Ectodermal cell (in vitro differentiated cells): Measurements from ENCODE around the gene IMPG2.

Source experiments
- H3K27ac ChIP-seq: 2 replicates; pipeline ENCODE4 v1.7.0; 2013; ENCODE audit warnings: mild to moderate bottlenecking, low read depth, low read length; ENCODE audit not compliant: insufficient read depth, poor library complexity, severe bottlenecking
- H3K27me3 ChIP-seq: 2 replicates; pipeline ENCODE4 v1.7.0; 2013; ENCODE audit warnings: mild to moderate bottlenecking, low read length; ENCODE audit not compliant: insufficient read depth, control insufficient read depth, poor library complexity, severe bottlenecking
- H3K36me3 ChIP-seq: one replicate; pipeline ENCODE4 v1.7.0; 2013; ENCODE audit warnings: low read length; ENCODE audit not compliant: control insufficient read depth, insufficient read depth
- H3K4me1 ChIP-seq: one replicate; pipeline ENCODE4 v1.7.0; 2013; ENCODE audit warnings: low read length; ENCODE audit not compliant: control insufficient read depth, insufficient read depth
- H3K4me3 ChIP-seq: 2 replicates; pipeline ENCODE4 v1.7.0; 2013; ENCODE audit warnings: low read depth, low read length, control low read depth; ENCODE audit not compliant: insufficient read depth
- H3K9me3 ChIP-seq: 2 replicates; pipeline ENCODE4 v1.7.0; 2013; ENCODE audit warnings: mild to moderate bottlenecking, low read length, moderate library complexity; ENCODE audit not compliant: control insufficient read depth
- WGBS, 2 experiments: methylation state at CpG; one replicate each; pipeline ENCODE4 v1.1.7; 2013; ENCODE audit warnings: missing lambda C conversion rate in 2 of 2; 5-methylcytosine and 5-hydroxymethylcytosine counted together

Gene IMPG2

GRCh38 chr3:101262393-101263240 lies 57.8 kb downstream of the IMPG2 start:
- Histone ChIP-seq H3K27me3 (no peaks in the 10 kb centered on the region), H3K9me3 (no peaks in the 10 kb centered on the region), H3K36me3 (no peaks in the 10 kb centered on the region), H3K27ac (no peak overlapping the region), H3K4me3 (no peak overlapping the region), H3K4me1 (no peaks in the 10 kb centered on the region)

DNA sequence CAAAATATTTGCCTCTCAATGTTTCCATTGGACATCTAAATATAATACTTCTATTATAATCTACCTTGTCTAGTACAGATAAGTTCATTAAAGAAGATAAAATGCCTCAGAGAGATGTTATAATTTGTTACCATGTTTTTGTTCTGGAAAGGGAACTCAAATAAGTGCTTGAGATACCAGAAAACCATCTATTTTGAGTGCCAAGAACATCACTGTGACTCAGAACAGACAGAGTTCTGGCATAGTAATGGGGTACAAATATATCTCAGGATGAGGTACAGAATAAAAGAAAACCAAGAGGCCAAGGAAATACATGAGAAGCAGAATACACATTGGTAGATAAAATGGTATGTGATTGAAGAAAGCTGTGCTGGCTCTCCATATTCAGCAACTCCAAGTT lies 58.9 kb downstream of the IMPG2 start:
- H3K4me3 ChIP-seq: no peak overlapping the region
- no peak overlapping the region for H3K27ac ChIP-seq
- H3K4me1 ChIP-seq: no peaks in the 10 kb centered on the region
- H3K36me3 ChIP-seq: no peaks in the 10 kb centered on the region
- no peaks in the 10 kb centered on the region for H3K27me3 ChIP-seq
- H3K9me3 ChIP-seq: no peaks in the 10 kb centered on the region

GRCh38 chr3:101259485-101260341 lies 60.7 kb downstream of the IMPG2 start:
- H3K27me3 ChIP-seq: no peaks in the 10 kb centered on the region
- no peak overlapping the region for H3K4me3 ChIP-seq
- WGBS, 2 experiments: 86 to 87% methylated on average over 3 to 4 of the region's 4 CpGs
- H3K27ac ChIP-seq: no peak overlapping the region
- no peaks in the 10 kb centered on the region for H3K9me3 ChIP-seq
- H3K36me3 ChIP-seq: no peaks in the 10 kb centered on the region
- no peaks in the 10 kb centered on the region for H3K4me1 ChIP-seq

GRCh38 chr3:101256511-101256910 lies 63.9 kb downstream of the IMPG2 start:
- no peaks in the 10 kb centered on the region for H3K36me3 ChIP-seq
- no peaks in the 10 kb centered on the region for H3K9me3 ChIP-seq
- H3K27me3 ChIP-seq: no peaks in the 10 kb centered on the region
- peaks cover 6% of the 10 kb centered on the region for H3K4me1 ChIP-seq
- H3K27ac ChIP-seq: no peak overlapping the region
- H3K4me3 ChIP-seq: no peak overlapping the region
- WGBS, 2 experiments: 90 to 92% methylated on average over 3 of the region's 3 CpGs

DNA sequence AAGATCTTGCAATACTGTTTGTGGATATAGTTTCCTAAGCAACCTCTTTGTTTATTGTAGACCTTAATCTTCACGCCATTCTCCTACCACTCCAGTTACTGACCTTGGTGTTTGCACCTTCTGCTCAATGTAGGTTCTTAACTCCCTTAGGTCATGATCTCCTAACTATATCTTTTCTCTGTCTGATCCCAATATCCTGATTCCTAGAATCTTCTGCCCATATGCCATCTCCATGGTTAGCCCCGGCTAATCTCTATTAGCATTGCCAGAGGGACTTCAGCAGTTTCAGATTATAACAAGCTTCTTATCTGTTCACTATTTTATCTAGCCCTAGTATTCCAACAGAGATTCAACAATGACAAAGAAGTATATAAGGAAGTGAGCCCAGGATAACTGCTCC lies 64.9 kb downstream of the IMPG2 start:
- H3K27ac ChIP-seq: no peak overlapping the region
- H3K4me1 ChIP-seq: peaks cover 6% of the 10 kb centered on the region
- 85 to 93% methylated on average over 2 of the region's 2 CpGs for WGBS, 2 experiments
- H3K4me3 ChIP-seq: no peak overlapping the region
- no peaks in the 10 kb centered on the region for H3K9me3 ChIP-seq
- no peaks in the 10 kb centered on the region for H3K36me3 ChIP-seq
- no peaks in the 10 kb centered on the region for H3K27me3 ChIP-seq

DNA sequence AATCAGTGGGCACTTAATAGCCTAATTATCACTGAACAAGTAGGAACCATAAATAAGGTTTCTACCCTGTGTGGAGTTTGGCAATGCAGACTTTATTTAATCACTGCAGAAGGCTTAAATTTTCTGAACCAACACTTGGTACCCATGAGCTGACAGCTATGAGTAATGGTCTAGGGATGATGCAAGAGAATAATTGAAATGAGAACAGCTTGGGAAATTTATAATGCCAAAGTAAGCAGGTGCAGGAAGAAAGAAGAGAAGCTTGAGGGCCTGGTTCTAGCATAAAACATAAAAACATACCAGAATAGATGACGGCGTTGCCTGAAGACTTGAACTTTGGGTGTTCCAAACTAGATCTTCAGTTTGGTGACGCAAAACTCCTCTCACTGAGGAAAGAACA lies 67.0 kb downstream of the IMPG2 start:
- Histone ChIP-seq H3K36me3 (no peaks in the 10 kb centered on the region), H3K4me1 (peaks cover 11% of the 10 kb centered on the region), H3K9me3 (no peaks in the 10 kb centered on the region), H3K4me3 (no peak overlapping the region), H3K27ac (no peak overlapping the region), H3K27me3 (no peaks in the 10 kb centered on the region)
- 87 to 97% methylated on average over 3 of the region's 3 CpGs for WGBS, 2 experiments

- H3K9me3 ChIP-seq: no peaks in the 10 kb centered on the region
- H3K36me3 ChIP-seq: no peaks in the 10 kb centered on the region
- H3K4me3 ChIP-seq: no peak overlapping the region
- H3K27me3 ChIP-seq: no peaks in the 10 kb centered on the region
- H3K4me1 ChIP-seq: peaks cover 11% of the 10 kb centered on the region
- no peak overlapping the region for H3K27ac ChIP-seq
- 55 to 57% methylated on average over 2 of the region's 2 CpGs for WGBS, 2 experiments
Observed at GRCh38 chr3:101252945-101253344, 67.4 kb downstream of the IMPG2 start.

DNA sequence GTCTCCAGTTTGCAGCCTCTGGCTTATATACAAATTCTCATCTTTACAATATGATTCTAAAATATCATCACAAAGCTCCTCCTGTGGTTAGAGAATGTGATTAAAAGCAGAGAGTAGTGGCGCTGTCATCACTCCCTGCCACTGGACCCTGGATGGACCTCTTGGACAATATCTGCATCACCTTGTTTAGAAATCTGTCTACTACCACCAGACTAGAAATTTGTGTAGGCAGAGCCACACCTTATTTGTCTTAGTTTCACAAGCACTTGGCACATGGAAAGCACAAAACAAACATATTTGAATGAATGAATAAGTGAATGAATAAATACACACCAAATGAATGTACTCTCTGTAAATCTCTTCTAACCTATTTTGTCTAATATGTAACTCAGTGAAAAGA lies 68.1 kb downstream of the IMPG2 start:
- no peak overlapping the region for H3K27ac ChIP-seq
- WGBS, 2 experiments: 96 to 100% methylated on average over 1 of the region's 1 CpG

DNA sequence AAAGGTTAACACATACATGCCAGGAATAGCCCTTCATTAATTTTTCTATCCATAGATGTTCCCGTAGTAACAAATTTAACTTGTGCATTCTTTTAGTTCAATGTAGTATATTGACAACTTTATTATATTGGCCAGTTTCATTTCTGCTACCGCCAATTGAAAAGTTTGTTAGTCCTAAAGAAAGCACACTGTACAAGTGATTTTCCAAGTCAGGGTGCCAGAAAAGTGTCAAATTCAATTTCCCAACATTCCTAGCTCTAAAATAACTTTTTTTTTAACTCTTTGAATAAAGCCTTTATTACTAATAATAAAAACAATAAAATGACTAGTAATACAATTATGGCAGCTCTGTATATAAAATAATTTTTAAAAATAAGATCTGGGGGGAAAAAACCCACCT lies 68.9 kb downstream of the IMPG2 start:
- no peaks in the 10 kb centered on the region for H3K27me3 ChIP-seq
- H3K4me3 ChIP-seq: no peak overlapping the region
- H3K36me3 ChIP-seq: no peaks in the 10 kb centered on the region
- H3K9me3 ChIP-seq: no peaks in the 10 kb centered on the region
- H3K4me1 ChIP-seq: peaks cover 11% of the 10 kb centered on the region
- 100% methylated on average over 1 to 2 of the region's 2 CpGs for WGBS, 2 experiments
- no peak overlapping the region for H3K27ac ChIP-seq

More for the DNA sequence above, 68.1 kb downstream of the IMPG2 start:
- peaks cover 11% of the 10 kb centered on the region for H3K4me1 ChIP-seq
- H3K9me3 ChIP-seq: no peaks in the 10 kb centered on the region
- no peak overlapping the region for H3K4me3 ChIP-seq
- no peaks in the 10 kb centered on the region for H3K36me3 ChIP-seq
- H3K27me3 ChIP-seq: no peaks in the 10 kb centered on the region

GRCh38 chr3:101249522-101249921 lies 70.9 kb downstream of the IMPG2 start:
- H3K36me3 ChIP-seq: no peaks in the 10 kb centered on the region
- H3K4me1 ChIP-seq: peaks cover 11% of the 10 kb centered on the region
- WGBS, 2 experiments: 96 to 100% methylated on average over 3 of the region's 3 CpGs
- H3K4me3 ChIP-seq: no peak overlapping the region
- H3K27me3 ChIP-seq: no peaks in the 10 kb centered on the region
- H3K9me3 ChIP-seq: no peaks in the 10 kb centered on the region
- no peak overlapping the region for H3K27ac ChIP-seq
